HFFc6 (cell line): ENCODE results near the gene P2RY10. TPM values are rescaled to one million over a fixed set of nuclear protein-coding genes. Genes with fewer than 3 reads are reported as not detected.

ENCODE experiments used
- DNase-seq: peaks from one replicate; pipeline ENCODE4 v3.0.0-alpha.2; 2018
- H3K27ac Mint-ChIP-seq: 2 replicates; pipeline ENCODE4 v1.8.0; 2020; ENCODE audit warnings: mild to moderate bottlenecking, mixed read lengths
- H3K27me3 Mint-ChIP-seq: 2 replicates; pipeline ENCODE4 v1.8.0; 2021; ENCODE audit warnings: mild to moderate bottlenecking, moderate library complexity, mixed read lengths; ENCODE audit not compliant: insufficient read depth
- H3K36me3 Mint-ChIP-seq: 2 replicates; pipeline ENCODE4 v1.8.0; 2021; ENCODE audit warnings: low read depth, mixed read lengths
- H3K4me1 Mint-ChIP-seq: 2 replicates; pipeline ENCODE4 v1.8.0; 2020; ENCODE audit warnings: low read depth, mixed read lengths
- H3K4me3 Mint-ChIP-seq: 2 replicates; pipeline ENCODE4 v1.8.0; 2020; ENCODE audit warnings: mild to moderate bottlenecking, moderate library complexity, mixed read lengths
- H3K9me3 Mint-ChIP-seq: 2 replicates; pipeline ENCODE4 v1.8.0; 2020; ENCODE audit warnings: mild to moderate bottlenecking, mixed read lengths
- long read RNA-seq: library from polyadenylated mRNA; unstranded; transcript quantifications from one replicate; pipeline ENCODE4 v2.0.0, GENCODE V29; 2019
- total RNA-seq, 6 experiments: library from RNA; stranded (reverse); fragmentation: NEBNext Ultra II Directional; extraction: Animal tissue kit (Norgen Biotek cat#: 25700); gene quantifications; 2 replicates in 1 of 6; 3 replicates in 5 of 6; pipeline ENCODE4 v1.2.3, GENCODE V29; 2021
- TF ChIP-seq, protein P1 (sequence below): fragments of 200-600 bp; sonication (generic); IDR thresholded peaks from 2 replicates; pipeline ENCODE4 v1.5.0; 2021; ENCODE audit warnings: antibody characterized with exemption, mild to moderate bottlenecking

P2RY10 gene
- total RNA-seq: not detected
- long read RNA-seq: 0 reads

DNA sequence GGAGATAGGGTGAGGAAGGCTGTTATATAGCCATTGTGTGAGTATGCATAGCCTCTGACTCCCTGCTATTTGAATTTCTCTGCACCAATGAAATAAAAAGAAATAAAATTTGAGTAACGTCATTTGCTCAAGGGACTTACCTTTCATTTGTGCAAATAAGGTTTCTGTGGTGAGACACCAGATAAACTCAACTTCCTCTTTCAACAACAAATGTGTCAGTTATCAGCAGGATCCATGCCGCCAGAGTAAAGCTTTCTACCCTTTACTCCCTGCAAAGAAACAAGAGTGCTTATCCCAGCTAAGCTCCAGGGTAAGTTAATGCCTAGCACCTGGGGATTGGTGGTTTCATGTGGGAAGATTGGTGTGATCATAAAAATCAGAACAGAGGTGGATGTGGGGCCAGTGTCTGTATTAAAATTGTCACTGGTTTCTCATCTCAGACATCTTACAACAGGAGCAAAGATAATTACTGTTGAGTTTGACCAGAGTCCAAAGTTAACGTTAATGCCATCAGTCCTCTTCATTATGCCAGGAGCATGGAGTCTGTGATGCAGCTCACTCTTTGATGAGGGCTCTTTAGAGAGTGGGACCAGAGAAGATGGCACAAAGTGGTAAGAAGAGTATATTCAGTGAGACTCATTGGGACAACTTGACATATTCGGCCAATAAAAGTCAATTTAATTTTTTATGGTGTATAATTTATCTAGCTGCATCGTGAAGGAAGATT lies at the start of gene P2RY10:
Gene P2RY10 (plus strand): TSS at position 206 of the 727 bp plus-strand sequence. CDS start 15,130 bp downstream, outside the sequence.
- no peak for DNase-seq
- Mint-ChIP-seq H3K27me3 (no peaks in the 10 kb centered on the region; the same call in 1 of the 2 replicates), H3K4me3 (no peak within 1 kb of the TSS), H3K27ac (no peak within 1 kb of the TSS), H3K36me3 (no peaks in the 10 kb centered on the region), H3K9me3 (peaks cover 6% of the 10 kb centered on the region; the same call in 1 of the 2 replicates), H3K4me1 (no peaks in the 10 kb centered on the region)
- TF ChIP-seq, protein P1, sequence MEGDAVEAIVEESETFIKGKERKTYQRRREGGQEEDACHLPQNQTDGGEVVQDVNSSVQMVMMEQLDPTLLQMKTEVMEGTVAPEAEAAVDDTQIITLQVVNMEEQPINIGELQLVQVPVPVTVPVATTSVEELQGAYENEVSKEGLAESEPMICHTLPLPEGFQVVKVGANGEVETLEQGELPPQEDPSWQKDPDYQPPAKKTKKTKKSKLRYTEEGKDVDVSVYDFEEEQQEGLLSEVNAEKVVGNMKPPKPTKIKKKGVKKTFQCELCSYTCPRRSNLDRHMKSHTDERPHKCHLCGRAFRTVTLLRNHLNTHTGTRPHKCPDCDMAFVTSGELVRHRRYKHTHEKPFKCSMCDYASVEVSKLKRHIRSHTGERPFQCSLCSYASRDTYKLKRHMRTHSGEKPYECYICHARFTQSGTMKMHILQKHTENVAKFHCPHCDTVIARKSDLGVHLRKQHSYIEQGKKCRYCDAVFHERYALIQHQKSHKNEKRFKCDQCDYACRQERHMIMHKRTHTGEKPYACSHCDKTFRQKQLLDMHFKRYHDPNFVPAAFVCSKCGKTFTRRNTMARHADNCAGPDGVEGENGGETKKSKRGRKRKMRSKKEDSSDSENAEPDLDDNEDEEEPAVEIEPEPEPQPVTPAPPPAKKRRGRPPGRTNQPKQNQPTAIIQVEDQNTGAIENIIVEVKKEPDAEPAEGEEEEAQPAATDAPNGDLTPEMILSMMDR: no peak

DNA sequence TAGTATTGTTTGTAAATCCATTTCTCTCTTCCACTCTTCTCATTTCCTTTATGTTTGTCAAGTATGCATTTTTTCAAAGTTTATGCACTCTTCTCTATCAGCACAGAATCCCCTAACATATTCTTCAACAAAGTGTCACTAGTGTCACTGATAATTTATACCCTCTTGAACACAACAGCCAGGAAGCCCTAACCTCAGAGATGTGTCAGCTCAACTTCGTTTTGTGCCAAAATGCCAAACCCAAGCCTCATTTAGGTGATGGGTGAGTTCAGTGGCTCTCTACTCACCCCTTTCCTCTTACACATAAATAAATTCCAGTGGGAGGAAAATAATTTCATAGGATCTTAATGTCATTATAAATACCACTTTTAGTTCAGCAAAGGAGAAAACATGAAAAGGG lies 22.4 kb upstream of the P2RY10 start:
- no peaks in the 10 kb centered on the region for H3K27me3 Mint-ChIP-seq
- no peaks in the 10 kb centered on the region for H3K36me3 Mint-ChIP-seq
- no peaks in the 10 kb centered on the region for H3K4me1 Mint-ChIP-seq
- no peak overlapping the region for H3K4me3 Mint-ChIP-seq
- no peak for DNase-seq
- no peak overlapping the region for H3K27ac Mint-ChIP-seq
- peaks cover 4% of the 10 kb centered on the region; the same call in 1 of the 2 replicates for H3K9me3 Mint-ChIP-seq
- TF ChIP-seq, protein P1: no peak

GRCh38 chrX:78923198-78924015 lies 21.8 kb upstream of the P2RY10 start:
- no peaks in the 10 kb centered on the region for H3K27me3 Mint-ChIP-seq
- peaks cover 10% of the 10 kb centered on the region; the same call in 1 of the 2 replicates for H3K9me3 Mint-ChIP-seq
- TF ChIP-seq, protein P1: no peak
- no peak for DNase-seq
- no peak overlapping the region for H3K27ac Mint-ChIP-seq
- no peaks in the 10 kb centered on the region for H3K36me3 Mint-ChIP-seq
- no peak overlapping the region for H3K4me3 Mint-ChIP-seq
- H3K4me1 Mint-ChIP-seq: no peaks in the 10 kb centered on the region

- Mint-ChIP-seq H3K36me3 (no peaks in the 10 kb centered on the region), H3K27me3 (no peaks in the 10 kb centered on the region; the same call in 1 of the 2 replicates), H3K4me1 (no peaks in the 10 kb centered on the region), H3K4me3 (no peak overlapping the region), H3K9me3 (0 out of 2 replicates have a peak, but pooled peaks cover 7% of the 10 kb centered on the region), H3K27ac (no peak overlapping the region)
- TF ChIP-seq, protein P1: no peak
- DNase-seq: no peak
Measured at GRCh38 chrX:78931814-78932213, 13.4 kb upstream of the P2RY10 start.

- no peak for DNase-seq
- Mint-ChIP-seq H3K27me3 (no peaks in the 10 kb centered on the region; the same call in 1 of the 2 replicates), H3K9me3 (no peaks in the 10 kb centered on the region), H3K4me1 (no peaks in the 10 kb centered on the region), H3K36me3 (no peaks in the 10 kb centered on the region), H3K27ac (no peak overlapping the region), H3K4me3 (no peak overlapping the region)
- TF ChIP-seq, protein P1: no peak
Measured at GRCh38 chrX:78934866-78935265, 10.3 kb upstream of the P2RY10 start.
